SK-N-SH (cell line): Measurements from ENCODE around the gene MACROD1. TPM values are rescaled to one million over a fixed set of nuclear protein-coding genes. Genes with fewer than 3 reads are reported as not detected.
A peak's percentile ranks its signal among the peaks of the same experiment; 100 is the strongest.

Experiments
- CTCF ChIA-PET: fragments of 300-600, 350-600 bp; formaldehyde crosslinking; extraction: SDS; loops from one replicate; lab custom pipeline; 2021; lab: Yijun Ruan, JAX
- POLR2A ChIA-PET: fragments of 350-600 bp; sonication (Branson Sonifier 250); formaldehyde crosslinking; extraction: SDS; loops from one replicate; lab custom pipeline; 2020; ENCODE audit warnings: antibody characterized with exemption, inconsistent platforms; lab: Yijun Ruan, JAX
- DNase-seq: peaks from one replicate; pipeline ENCODE4 v3.0.0; 2012
- H2AFZ ChIP-seq: fragments of 200-600 bp; sonication (generic); 2 replicates; pipeline ENCODE4 v1.8.1; 2016; ENCODE audit warnings: antibody characterized with exemption, mild to moderate bottlenecking, low read depth
- H3F3A ChIP-seq: fragments of 200-600 bp; sonication (generic); replicated peaks from 2 replicates; pipeline ENCODE3; 2016; ENCODE audit warnings: antibody characterized with exemption, mild to moderate bottlenecking; ENCODE audit not compliant: insufficient read depth
- H3K27ac ChIP-seq, 2 experiments: fragments of 200-500 bp in 1 of 2; fragments of 200-600 bp in 1 of 2; sonication (Bioruptor generic) in 1 of 2; sonication (generic), shearing (Covaris generic) in 1 of 2; 2 replicates each; pipeline versions ENCODE4 v1.5.1 to v1.6.1; 2014 to 2016; ENCODE audit warnings: low read depth in 2 of 2, inconsistent platforms in 1 of 2, low read length in 1 of 2, mild to moderate bottlenecking in 1 of 2, mixed read lengths in 1 of 2
- H3K27me3 ChIP-seq: fragments of 200-600 bp; sonication (generic), shearing (Covaris generic); 2 replicates; pipeline ENCODE4 v1.6.1; 2016; ENCODE audit warnings: mixed run types; ENCODE audit not compliant: insufficient read depth
- H3K36me3 ChIP-seq, 2 experiments: fragments of 200-500 bp in 1 of 2; fragments of 200-600 bp in 1 of 2; sonication (Bioruptor generic) in 1 of 2; sonication (generic) in 1 of 2; replicated peaks in 1 of 2; 2 replicates each; pipeline versions ENCODE3 to v1.5.1; 2014 to 2016; ENCODE audit warnings: low read length in 1 of 2, mild to moderate bottlenecking in 1 of 2; ENCODE audit not compliant: insufficient read depth in 2 of 2, control insufficient read depth in 1 of 2
- H3K4me1 ChIP-seq, 2 experiments: fragments of 200-500 bp in 1 of 2; fragments of 200-600 bp in 1 of 2; sonication (Bioruptor generic) in 1 of 2; sonication (generic), shearing (Covaris generic) in 1 of 2; 2 replicates each; pipeline versions ENCODE4 v1.5.1 to v1.6.1; 2014 to 2016; ENCODE audit warnings: low read depth in 1 of 2, low read length in 1 of 2, mixed run types in 1 of 2; ENCODE audit not compliant: insufficient read depth in 2 of 2, control insufficient read depth in 1 of 2
- H3K4me2 ChIP-seq: fragments of 200-600 bp; sonication (generic), shearing (Covaris generic); 2 replicates; pipeline ENCODE4 v1.6.1; 2017; ENCODE audit warnings: mixed run types
- H3K4me3 ChIP-seq, 2 experiments: fragments of 200-500 bp in 1 of 2; fragments of 200-600 bp in 1 of 2; sonication (Bioruptor generic) in 1 of 2; sonication (generic), shearing (Covaris generic) in 1 of 2; 2 replicates each; pipeline versions ENCODE4 v1.5.1 to v1.8.1; 2014 to 2016; ENCODE audit warnings: low read depth in 2 of 2, inconsistent platforms in 1 of 2, low read length in 1 of 2, mild to moderate bottlenecking in 1 of 2, mixed read lengths in 1 of 2, moderate library complexity in 1 of 2
- H3K79me2 ChIP-seq: fragments of 200-600 bp; sonication (generic); 2 replicates; pipeline ENCODE4 v1.8.1; 2017; ENCODE audit warnings: mild to moderate bottlenecking; ENCODE audit not compliant: insufficient read depth
- H3K9ac ChIP-seq: fragments of 200-600 bp; sonication (generic); 2 replicates; pipeline ENCODE4 v1.6.1; 2017; ENCODE audit warnings: mixed run types
- H3K9me2 ChIP-seq: fragments of 200-600 bp; sonication (generic); 2 replicates; pipeline ENCODE4 v1.6.1; 2017; ENCODE audit warnings: mixed run types
- H3K9me3 ChIP-seq: fragments of 200-600 bp; sonication (generic); 2 replicates; pipeline ENCODE4 v1.6.1; 2017; ENCODE audit warnings: mixed run types, mild to moderate bottlenecking, moderate library complexity
- H4K20me1 ChIP-seq: fragments of 200-600 bp; sonication (generic); 2 replicates; pipeline ENCODE4 v1.6.1; 2017; ENCODE audit warnings: mild to moderate bottlenecking, mixed run types; ENCODE audit not compliant: insufficient read depth
- CTCF ChIP-seq: fragments of 200-600 bp; sonication (generic); IDR thresholded peaks from 2 replicates; pipeline ENCODE4 v1.6.1; 2017; ENCODE audit warnings: antibody characterized with exemption, mild to moderate bottlenecking, moderate library complexity
- ELF1 ChIP-seq: IDR thresholded peaks from 2 replicates; pipeline ENCODE4 v1.4.0; 2012
- FOSL2 ChIP-seq: IDR thresholded peaks from 2 replicates; pipeline ENCODE4 v1.4.0; 2012; ENCODE audit warnings: low read depth, mild to moderate bottlenecking, moderate library complexity, borderline replicate concordance
- FOXM1 ChIP-seq: IDR thresholded peaks from 2 replicates; pipeline ENCODE4 v1.4.0; 2012; ENCODE audit warnings: low read depth, mild to moderate bottlenecking
- GATA2 ChIP-seq: sonication (generic); formaldehyde crosslinking; IDR thresholded peaks from 2 replicates; pipeline ENCODE4 v1.5.0; 2020; ENCODE audit warnings: mild to moderate bottlenecking, missing genetic modification reagents
- IRF3 ChIP-seq: fragments of 150-350 bp; IDR thresholded peaks from 2 replicates; pipeline ENCODE4 v1.6.1; 2016; ENCODE audit warnings: mild to moderate bottlenecking, low read depth, low read length
- MEF2A ChIP-seq: IDR thresholded peaks from 2 replicates; pipeline ENCODE4 v1.4.0; 2012; ENCODE audit warnings: low read depth, borderline replicate concordance
- NFIC ChIP-seq: IDR thresholded peaks from 2 replicates; pipeline ENCODE4 v1.4.0; 2012; ENCODE audit warnings: borderline replicate concordance
- NRF1 ChIP-seq: IDR thresholded peaks from 2 replicates; pipeline ENCODE4 v1.6.1; 2012; ENCODE audit warnings: low read depth, mild to moderate bottlenecking, low read length
- PBX3 ChIP-seq: IDR thresholded peaks from 2 replicates; pipeline ENCODE4; 2012
- RAD21 ChIP-seq: IDR thresholded peaks from 2 replicates; pipeline ENCODE4 v1.6.1; 2012; ENCODE audit warnings: mild to moderate bottlenecking, low read length
- RCOR1 ChIP-seq: fragments of 150-350 bp; IDR thresholded peaks from 2 replicates; pipeline ENCODE4 v1.6.1; 2017; ENCODE audit warnings: antibody characterized with exemption, low read length
- REST ChIP-seq: IDR thresholded peaks from 2 replicates; pipeline ENCODE4 v1.6.1; 2012; ENCODE audit warnings: mild to moderate bottlenecking, low read depth, low read length, moderate library complexity
- RFX5 ChIP-seq: IDR thresholded peaks from 2 replicates; pipeline ENCODE4 v1.6.1; 2012; ENCODE audit warnings: mild to moderate bottlenecking, improper control_type of control experiment, low read length
- RXRA ChIP-seq: IDR thresholded peaks from 2 replicates; pipeline ENCODE4 v1.4.0; 2012; ENCODE audit warnings: low read depth, mild to moderate bottlenecking, borderline replicate concordance
- SIN3A ChIP-seq: IDR thresholded peaks from 2 replicates; pipeline ENCODE4 v1.6.1; 2012; ENCODE audit warnings: low read depth, mild to moderate bottlenecking, low read length, moderate library complexity, borderline replicate concordance
- TAF1 ChIP-seq: IDR thresholded peaks from 2 replicates; pipeline ENCODE4 v1.6.1; 2012; ENCODE audit warnings: low read depth, mild to moderate bottlenecking, low read length, moderate library complexity, borderline replicate concordance
- TCF12 ChIP-seq: IDR thresholded peaks from 2 replicates; pipeline ENCODE4 v1.4.0; 2012
- USF2 ChIP-seq: fragments of 150-350 bp; IDR thresholded peaks from 2 replicates; pipeline ENCODE4 v1.6.1; 2017; ENCODE audit warnings: antibody characterized with exemption, low read length, low read depth, borderline replicate concordance
- WGBS: methylation state at CpG from one replicate; pipeline ENCODE4 v1.1.6; 2017; ENCODE audit warnings: low lambda C conversion rate; 5-methylcytosine and 5-hydroxymethylcytosine counted together
- polyA plus RNA-seq, 3 experiments: library from polyadenylated mRNA; depleted of rRNA; stranded (reverse); fragments of >200 nt; gene quantifications; 2 replicates each; pipeline ENCODE4 v1.2.3, GENCODE V29; 2012

The MACROD1 gene
- polyA plus RNA-seq, 1 of the 3 experiments (the other 2 are of a cell fraction): 49.1 TPM

- TF ChIP-seq RXRA: no peak
- no peak for TF ChIP-seq TAF1
- no peak for TF ChIP-seq PBX3
- TF ChIP-seq GATA2 (CRISPR knock-in tag): 0 out of 2 replicates have a peak, but pooled peaks have one; percentile 18
- TF ChIP-seq USF2: no peak
- TF ChIP-seq RCOR1: no peak; the same call in 1 of the 2 replicates
These were observed 33.6 kb downstream of the MACROD1 start (continued) for GRCh38 chr11:64132191-64132771.

GRCh38 chr11:64131683-64132190, 34.2 kb downstream of the MACROD1 start:
- Histone ChIP-seq H3K9me2 (no peaks in the 10 kb centered on the region), H3K9me3 (no peaks in the 10 kb centered on the region), H3K36me3 (no peaks in the 10 kb centered on the region), H3K4me1 (peaks cover 0 to 56% of the 10 kb centered on the region in 2 experiments; a peak in 2 of 4 replicates), H3K4me2 (no peak overlapping the region), H3K79me2 (no peaks in the 10 kb centered on the region), H2AFZ (no peak overlapping the region), H3F3A (no peaks in the 10 kb centered on the region), H3K9ac (no peak overlapping the region), H3K27me3 (no peaks in the 10 kb centered on the region), H3K27ac (peak overlapping the region in 1 of 2 experiments; percentile 94; a peak in 2 of 4 replicates), H3K4me3 (no peak overlapping the region), H4K20me1 (no peaks in the 10 kb centered on the region)
- CTCF ChIA-PET: interaction anchor here (1.0 to 5.8 kb wide), 10 partner anchors 10 to 124 kb away, joined by 3 to 33 read pairs (median 6); no protein-coding TSS in a partner anchor
- DNase-seq: no peak
- WGBS: 90% methylated on average over 8 of the region's 9 CpGs
- POLR2A ChIA-PET: interaction anchor here (0.8 to 2.5 kb wide), 9 partner anchors 10 to 214 kb away, joined by 3 to 9 read pairs (median 4); partner anchors contain the start of gene RCOR2
- TF ChIP-seq NFIC (no peak), REST (no peak), MEF2A (no peak), TCF12 (no peak), ELF1 (no peak), SIN3A (no peak), IRF3 (no peak), RAD21 (no peak), RFX5 (no peak), NRF1 (no peak), USF2 (no peak), FOSL2 (no peak), FOXM1 (no peak), RCOR1 (no peak), PBX3 (no peak), CTCF (no peak)
